NCI-H2171 treated with DMSO at 0.1 percent for 48 hours (cell line): ENCODE measurements around the gene FAM193B.

Experiments
- DNase-seq: peaks from one replicate; lab custom pipeline; 2025; lab: John Stamatoyannopoulos, UW

FAM193B gene

GRCh38 chr5:177554474-177555111 is at the start of gene FAM193B:
FAM193B (minus strand) TSS chr5:177554563; CDS start chr5:177554458, 105 bp downstream.
- DNase-seq: peak; percentile 78

GRCh38 chr5:177604116-177604521 is 49.8 kb upstream of the FAM193B start:
- no peak for DNase-seq

- no peak for DNase-seq
Observed at GRCh38 chr5:177603631-177604030, 49.3 kb upstream of the FAM193B start.

DNA sequence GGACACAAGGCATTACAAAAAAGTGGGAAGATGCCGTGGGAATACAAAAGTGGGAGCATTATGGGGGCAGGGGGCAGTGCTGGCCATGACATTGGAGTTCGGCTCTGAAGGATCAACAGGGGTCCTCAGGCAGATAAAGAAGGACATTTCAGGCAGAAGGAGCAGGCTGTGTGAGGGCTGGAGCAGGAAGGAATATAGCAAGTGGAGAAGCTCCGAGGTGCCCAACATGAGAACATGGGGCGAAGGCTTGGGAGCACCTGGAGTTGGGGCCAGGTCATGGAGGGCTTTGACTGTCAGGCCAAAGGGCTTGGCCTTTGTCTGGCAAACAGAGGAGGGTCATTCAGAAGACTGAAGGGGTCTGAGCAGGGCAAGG is 48.1 kb upstream of the FAM193B start:
- no peak for DNase-seq

GRCh38 chr5:177601577-177602457 is 47.5 kb upstream of the FAM193B start:
- DNase-seq: no peak

GRCh38 chr5:177601126-177601525 is 46.8 kb upstream of the FAM193B start:
- no peak for DNase-seq

DNA sequence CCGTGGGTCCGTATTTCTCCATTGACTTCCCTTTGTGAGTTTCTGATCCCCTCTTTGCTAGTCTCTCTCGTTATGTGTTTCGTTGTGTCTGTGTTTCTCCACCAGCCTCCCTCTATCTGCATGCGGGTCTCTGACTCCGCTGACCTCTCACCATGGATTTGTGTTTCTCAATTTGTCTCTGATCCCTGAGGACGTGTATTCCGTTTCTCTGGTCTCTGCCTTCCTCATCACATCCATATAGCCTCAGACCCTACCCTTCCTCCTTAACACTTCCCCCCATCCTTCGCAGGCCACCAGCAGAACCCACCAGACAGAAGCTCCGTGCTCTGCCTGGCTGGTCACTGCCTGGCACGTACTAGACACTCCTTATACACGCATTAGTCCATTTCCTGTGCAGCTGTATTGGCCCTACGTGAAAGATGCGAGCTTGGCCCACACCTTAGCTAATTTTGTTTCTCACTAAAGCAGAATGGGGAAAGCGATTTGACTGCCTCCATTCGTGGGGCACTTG is 46.2 kb upstream of the FAM193B start:
- DNase-seq: no peak

GRCh38 chr5:177599731-177600507 is 45.6 kb upstream of the FAM193B start, which contains the start of gene B4GALT7:
B4GALT7 (plus strand) TSS chr5:177600132; CDS start chr5:177600211, 79 bp downstream.
- DNase-seq: peak; percentile 56

DNA sequence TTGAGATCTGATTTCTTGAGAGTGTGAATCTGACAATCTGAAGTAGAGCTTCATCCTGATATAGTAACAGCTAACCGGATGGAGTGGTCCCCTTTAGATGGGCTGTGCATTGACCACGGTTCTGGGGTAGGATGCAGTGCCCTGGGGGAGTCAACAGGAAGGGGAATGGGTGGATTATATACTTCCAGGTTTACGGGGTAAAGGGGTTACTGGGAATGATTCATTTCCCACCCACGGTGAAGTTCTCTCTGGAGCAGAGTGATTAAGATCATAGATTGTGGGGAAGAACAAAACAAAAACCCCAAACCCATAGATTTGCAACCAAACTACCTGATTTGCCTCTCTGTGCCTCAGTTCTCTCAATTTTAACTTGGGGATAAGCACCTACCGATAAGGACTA is 44.1 kb upstream of the FAM193B start:
- no peak for DNase-seq

GRCh38 chr5:177596775-177597238 is 42.4 kb upstream of the FAM193B start:
- DNase-seq: no peak

DNA sequence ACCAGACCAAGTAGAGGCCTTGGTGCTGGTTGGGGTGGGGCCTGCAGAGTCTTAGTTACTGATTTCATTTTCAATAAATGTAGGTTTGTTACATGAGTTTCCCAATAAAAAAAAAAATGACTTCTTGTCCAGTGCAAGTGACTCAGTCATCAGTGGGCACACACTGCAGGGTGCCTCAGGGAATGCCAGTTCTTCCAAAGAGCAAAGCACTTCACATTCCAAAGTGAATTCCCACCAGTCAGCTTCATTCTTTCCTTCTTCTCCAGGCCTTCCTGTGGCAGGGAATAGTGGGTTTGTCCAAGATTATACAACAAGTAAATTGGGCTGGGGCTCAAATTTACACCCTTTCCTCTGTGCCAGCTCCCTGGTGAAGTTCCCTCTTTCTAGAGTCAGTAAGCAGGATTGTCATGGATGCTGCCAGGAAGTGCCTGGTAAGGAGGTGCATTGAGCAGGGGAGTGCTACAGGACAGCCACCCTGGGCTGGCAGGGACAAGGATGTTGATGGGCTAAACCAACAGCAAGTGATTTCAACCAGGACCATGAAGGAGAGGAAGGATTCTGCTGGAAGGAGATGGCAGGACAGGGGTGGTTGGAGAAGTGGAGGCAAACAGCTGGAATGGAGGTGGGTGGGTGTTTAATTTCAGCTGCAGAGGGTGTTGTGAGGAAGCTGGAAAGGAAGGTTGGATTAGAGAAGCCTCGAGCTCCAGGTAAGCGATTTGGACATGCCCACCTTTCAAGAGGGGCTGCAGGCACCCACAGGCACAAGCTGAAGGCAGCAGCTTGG is 41.8 kb upstream of the FAM193B start:
- no peak for DNase-seq

DNA sequence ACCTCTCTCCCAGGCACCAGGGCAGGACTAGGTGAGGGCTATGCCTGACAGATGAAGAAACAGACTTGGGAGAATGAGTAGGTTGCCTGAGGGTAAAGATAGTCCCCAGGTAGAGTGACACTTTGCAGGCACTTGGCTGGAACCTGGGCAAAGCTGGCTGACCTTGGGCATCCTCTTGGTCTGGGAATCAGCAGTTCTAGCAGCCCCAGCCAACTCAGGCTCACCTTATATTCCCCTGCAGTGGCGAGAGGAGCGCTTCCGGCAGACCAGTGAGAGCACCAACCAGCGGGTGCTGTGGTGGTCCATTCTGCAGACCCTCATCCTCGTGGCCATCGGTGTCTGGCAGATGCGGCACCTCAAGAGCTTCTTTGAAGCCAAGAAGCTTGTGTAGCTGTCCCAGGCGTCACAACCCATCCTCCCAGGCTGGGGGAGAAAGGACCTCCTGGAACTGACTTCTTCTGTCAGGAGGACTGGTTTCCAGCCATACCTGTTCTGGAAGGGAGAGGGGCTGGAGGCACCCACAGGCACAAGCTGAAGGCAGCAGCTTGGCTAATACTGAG is 40.7 kb upstream of the FAM193B start:
- DNase-seq: no peak

GRCh38 chr5:177594071-177594470 is 39.7 kb upstream of the FAM193B start:
- no peak for DNase-seq

- DNase-seq: no peak
Observed at GRCh38 chr5:177593511-177593910, 39.1 kb upstream of the FAM193B start.

GRCh38 chr5:177592905-177593304 is 38.5 kb upstream of the FAM193B start:
- no peak for DNase-seq

- peak; percentile 70 for DNase-seq
Observed at GRCh38 chr5:177592010-177592834, 37.9 kb upstream of the FAM193B start, which contains the start of gene TMED9. TMED9 (plus strand) TSS chr5:177592203; CDS start chr5:177592215, 12 bp downstream.

- no peak for DNase-seq
Observed at GRCh38 chr5:177591690-177592009, 37.3 kb upstream of the FAM193B start.

DNA sequence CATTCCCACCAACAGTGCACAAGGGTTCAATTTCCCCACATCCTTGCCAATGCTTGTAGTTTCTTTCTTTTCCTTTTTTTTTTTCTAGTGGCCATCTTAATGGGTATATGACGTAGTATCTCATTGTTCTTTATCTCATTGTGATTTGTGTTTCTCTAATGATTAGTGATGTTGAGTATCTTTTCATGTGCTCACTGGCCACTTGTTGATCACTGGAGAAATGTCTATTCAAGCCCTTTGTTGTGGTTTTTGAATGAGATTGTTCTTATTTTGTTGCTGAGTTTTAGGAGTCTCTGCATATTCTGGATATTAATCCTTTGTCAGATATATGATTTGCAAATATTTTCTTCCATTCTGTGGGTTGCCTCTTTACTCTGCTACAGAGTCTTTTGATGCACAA is 36.0 kb upstream of the FAM193B start:
- DNase-seq: no peak

- no peak for DNase-seq
Observed at GRCh38 chr5:177588413-177588909, 34.1 kb upstream of the FAM193B start.

DNA sequence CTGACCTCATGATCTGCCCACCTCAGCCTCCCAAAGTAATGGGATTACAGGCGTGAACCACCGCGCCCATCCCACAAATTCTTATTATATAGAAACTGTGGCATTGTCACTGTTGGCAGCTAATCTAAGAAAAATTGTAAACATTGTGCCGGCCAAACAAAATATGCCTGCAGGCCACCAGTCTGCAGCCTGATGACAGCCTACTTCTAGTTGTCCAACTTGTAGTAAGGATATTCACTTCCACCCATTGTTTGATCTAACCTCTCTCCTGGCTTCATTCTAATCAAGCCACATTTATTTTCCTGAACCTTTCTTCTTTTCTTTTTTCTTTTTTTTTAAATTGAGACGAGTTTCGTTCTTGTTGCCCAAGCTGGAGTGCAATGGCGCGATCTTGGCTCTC is 24.0 kb upstream of the FAM193B start:
- DNase-seq: no peak
